ENCODE results near the gene TNFRSF18. TPM values are rescaled to one million over a fixed set of nuclear protein-coding genes. Genes with fewer than 3 reads are reported as not detected.

Gene TNFRSF18
- total RNA-seq, 4 donors from 2014 or later, result 0.49 to 0.67 TPM; not detected in 2

- no peaks in the 10 kb centered on the region for H3K4me1 ChIP-seq
- TF ChIP-seq CTCF (IDR thresholded peaks at IDR 0.05) (no peak), POLR2A (IDR thresholded peaks at IDR 0.05) (no peak)
These were observed 16.3 kb upstream of the TNFRSF18 start for GRCh38 chr1:1222575-1223225.

GRCh38 chr1:1221887-1222574 lies 15.6 kb upstream of the TNFRSF18 start:
- intact Hi-C loops (cut with DNase I), result no loop called here
- Histone ChIP-seq H3K27ac (no peak overlapping the region), H3K27me3 (no peaks in the 10 kb centered on the region), H3K4me3 (replicated peaks in 1 of 3) (no peak overlapping the region), H3K4me1 (no peaks in the 10 kb centered on the region), H3K9me3 (no peaks in the 10 kb centered on the region), H3K36me3 (peaks cover 46 to 62% of the 10 kb centered on the region in 2 donors)
- DNase-seq, result no peak
- TF ChIP-seq CTCF (IDR thresholded peaks at IDR 0.05), result no peak
- TF ChIP-seq POLR2A (IDR thresholded peaks at IDR 0.05), result no peak
- 92 to 97% methylated on average over 8 to 14 of the region's 30 CpGs for WGBS, 2 donors

More at GRCh38 chr1:1222575-1223225, 16.3 kb upstream of the TNFRSF18 start:
- H3K4me3 ChIP-seq (replicated peaks in 1 of 3), result no peak overlapping the region
- no peak overlapping the region for H3K27ac ChIP-seq
- no peaks in the 10 kb centered on the region for H3K27me3 ChIP-seq
- WGBS, 2 donors, result 97% methylated on average over 43 to 44 of the region's 44 CpGs
- intact Hi-C loops (cut with DNase I), result no loop called here
- peaks cover 44 to 62% of the 10 kb centered on the region in 2 donors for H3K36me3 ChIP-seq
- DNase-seq, result no peak
- no peaks in the 10 kb centered on the region for H3K9me3 ChIP-seq

- H3K27ac ChIP-seq, result no peak overlapping the region
- DNase-seq, result no peak
- no peaks in the 10 kb centered on the region for H3K27me3 ChIP-seq
- 88 to 90% methylated on average over 24 of the region's 24 CpGs for WGBS, 2 donors
- intact Hi-C loops (cut with DNase I), result no loop called here
- TF ChIP-seq POLR2A (IDR thresholded peaks at IDR 0.05) (no peak), CTCF (IDR thresholded peaks at IDR 0.05) (no peak)
- H3K9me3 ChIP-seq, result no peaks in the 10 kb centered on the region
- H3K36me3 ChIP-seq, result peaks cover 55 to 65% of the 10 kb centered on the region in 2 donors
- H3K4me1 ChIP-seq, result no peaks in the 10 kb centered on the region
- no peak overlapping the region for H3K4me3 ChIP-seq (replicated peaks in 1 of 3)
These were observed 13.8 kb upstream of the TNFRSF18 start for GRCh38 chr1:1220197-1220596.

- Histone ChIP-seq H3K4me1 (no peaks in the 10 kb centered on the region), H3K9me3 (no peaks in the 10 kb centered on the region), H3K27ac (no peak overlapping the region), H3K36me3 (peaks cover 55 to 62% of the 10 kb centered on the region in 2 donors), H3K27me3 (no peaks in the 10 kb centered on the region), H3K4me3 (replicated peaks in 1 of 3) (no peak overlapping the region)
- no peak for DNase-seq
- 90 to 98% methylated on average over 9 to 19 of the region's 20 CpGs for WGBS, 2 donors
- no peak for TF ChIP-seq CTCF (IDR thresholded peaks at IDR 0.05)
- intact Hi-C loops (cut with DNase I), result no loop called here
These were observed 12.9 kb upstream of the TNFRSF18 start for GRCh38 chr1:1219341-1219740.

- intact Hi-C loops (cut with DNase I), result no loop called here
- H3K4me1 ChIP-seq, result no peaks in the 10 kb centered on the region
- H3K9me3 ChIP-seq, result no peaks in the 10 kb centered on the region
- H3K4me3 ChIP-seq (replicated peaks in 1 of 3), result no peak overlapping the region
- H3K36me3 ChIP-seq, result peaks cover 52 to 61% of the 10 kb centered on the region in 2 donors
- no peak for TF ChIP-seq CTCF (IDR thresholded peaks at IDR 0.05)
- TF ChIP-seq POLR2A (IDR thresholded peaks at IDR 0.05), result no peak
- no peaks in the 10 kb centered on the region for H3K27me3 ChIP-seq
- no peak overlapping the region for H3K27ac ChIP-seq
- no peak for DNase-seq
- 89 to 95% methylated on average over 15 to 29 of the region's 36 CpGs for WGBS, 2 donors
These were observed 12.3 kb upstream of the TNFRSF18 start for GRCh38 chr1:1218524-1219200.

Data from thyroid gland (tissue), 4 donors.